GM15510 (cell line): ENCODE measurements around the gene RPL36A.
A peak's percentile ranks its signal among the peaks of the same experiment; 100 is the strongest.

Source experiments
- POLR2A ChIP-seq: IDR thresholded peaks from 3 replicates; pipeline ENCODE4 v1.6.1; 2011; ENCODE audit warnings: borderline replicate concordance; ENCODE audit not compliant: insufficient read length; ENCODE audit errors: extremely low read depth

The RPL36A gene

DNA sequence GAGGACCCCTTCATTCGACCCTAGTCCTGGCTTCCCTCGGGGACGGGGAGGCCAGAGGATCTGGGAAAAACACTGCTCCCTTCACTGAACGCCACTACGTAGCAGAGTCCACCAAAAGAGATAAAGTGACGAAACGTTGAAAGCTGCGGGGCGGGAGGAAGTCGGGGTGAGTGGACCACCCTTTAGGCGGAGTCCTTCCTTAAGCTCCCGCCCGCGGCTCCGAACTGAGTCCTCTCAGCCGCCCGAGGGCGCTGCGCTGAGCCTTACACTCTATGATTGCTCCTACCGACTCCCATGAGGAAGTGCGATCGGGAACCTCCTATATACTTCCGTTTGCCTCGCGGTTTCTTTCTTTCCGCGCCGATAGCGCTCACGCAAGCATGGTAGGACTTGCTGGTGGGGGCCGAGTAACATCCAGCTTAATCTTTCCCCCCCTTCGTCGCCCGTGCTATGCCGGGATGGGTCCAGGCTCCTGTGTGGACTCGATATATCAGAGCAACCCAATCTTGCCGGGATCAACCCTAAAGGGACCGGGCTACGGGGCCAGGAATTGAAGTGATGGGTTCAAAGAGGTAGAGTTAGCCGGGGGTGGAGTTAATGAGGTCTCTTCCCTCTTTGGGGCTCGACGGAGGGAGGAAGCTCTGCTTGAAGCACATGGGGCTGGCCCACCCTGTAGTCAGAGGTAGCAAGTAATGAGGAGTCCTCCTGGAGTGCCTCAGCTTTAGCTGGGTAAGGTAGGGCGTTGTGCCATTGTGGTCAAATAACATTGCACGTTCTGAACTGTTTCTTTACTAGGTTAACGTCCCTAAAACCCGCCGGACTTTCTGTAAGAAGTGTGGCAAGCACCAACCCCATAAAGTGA lies at the start of gene RPL36A:
Gene RPL36A (plus strand): TSS at position 348 of the 862 bp plus-strand sequence. CDS start 33 bp downstream, at position 381.
- TF ChIP-seq POLR2A = peak; percentile 92

DNA sequence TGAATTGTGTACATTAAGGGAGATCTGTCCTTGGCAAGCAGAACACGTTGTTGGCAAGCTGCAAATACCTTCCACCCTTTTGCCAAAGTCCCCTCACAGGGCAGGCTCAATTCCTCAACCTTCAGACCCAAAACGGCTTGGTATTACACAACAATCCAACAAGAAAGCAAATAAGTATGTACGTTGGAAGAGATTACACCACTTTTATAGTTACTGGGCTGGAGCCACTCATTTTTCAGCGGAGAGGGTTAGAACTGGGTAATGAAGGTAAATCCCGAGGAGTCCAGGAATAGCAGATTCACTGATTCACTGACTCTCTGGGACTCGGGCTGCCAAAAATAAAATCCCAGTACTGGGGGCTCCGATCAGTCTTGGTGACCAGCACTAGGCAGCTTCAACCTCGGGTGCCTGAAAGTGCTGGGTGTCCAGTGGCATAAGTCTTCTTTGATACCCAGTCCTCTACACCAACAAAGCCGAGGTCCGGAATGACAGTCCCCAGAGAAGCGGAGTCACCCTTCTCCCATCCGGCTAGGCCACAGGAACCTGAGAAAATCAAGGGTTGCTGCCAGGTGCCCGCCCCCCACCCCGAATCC lies 42.9 kb upstream of the RPL36A start:
- TF ChIP-seq POLR2A = no peak

DNA sequence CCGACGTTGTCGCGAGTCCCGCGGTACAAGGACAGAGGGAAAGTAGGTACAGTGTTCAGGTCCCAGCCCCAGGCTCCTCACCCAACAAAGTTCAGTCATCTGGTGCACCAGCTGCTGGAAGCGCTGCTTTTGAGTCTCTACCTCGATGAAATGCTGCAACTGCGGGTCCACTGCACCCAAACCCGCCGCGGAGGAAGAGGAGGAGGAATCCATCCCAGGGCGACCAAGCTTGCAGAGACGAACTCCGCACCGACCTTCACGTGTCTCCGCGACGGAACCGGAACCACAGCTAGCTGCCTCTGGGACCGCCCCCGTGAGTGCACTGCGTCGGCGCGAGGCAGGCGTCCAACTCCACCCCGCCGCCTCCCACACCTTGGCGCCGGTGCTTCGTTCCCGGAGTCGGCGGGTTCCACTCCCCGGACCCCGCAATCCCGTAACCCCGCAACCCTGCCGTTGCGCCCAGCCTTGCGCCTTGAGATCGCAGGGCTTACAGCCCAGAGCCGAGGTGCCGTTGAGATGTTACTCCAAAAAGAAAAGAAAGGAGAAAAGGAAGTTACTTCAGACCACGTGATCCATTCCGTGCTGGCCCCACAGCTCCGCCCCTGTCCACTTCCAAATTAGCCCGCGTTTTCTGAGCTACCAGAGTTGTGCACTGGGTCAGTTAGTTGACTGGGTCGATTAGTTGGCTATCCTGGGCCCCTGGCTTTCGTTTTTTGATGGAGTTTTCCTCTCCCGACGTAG lies 42.2 kb upstream of the RPL36A start, which contains the start of gene TIMM8A:
Gene TIMM8A (minus strand): TSS at position 291 of the 741 bp plus-strand sequence. CDS start 78 bp downstream, at position 213.
- TF ChIP-seq POLR2A = peak; percentile 70

DNA sequence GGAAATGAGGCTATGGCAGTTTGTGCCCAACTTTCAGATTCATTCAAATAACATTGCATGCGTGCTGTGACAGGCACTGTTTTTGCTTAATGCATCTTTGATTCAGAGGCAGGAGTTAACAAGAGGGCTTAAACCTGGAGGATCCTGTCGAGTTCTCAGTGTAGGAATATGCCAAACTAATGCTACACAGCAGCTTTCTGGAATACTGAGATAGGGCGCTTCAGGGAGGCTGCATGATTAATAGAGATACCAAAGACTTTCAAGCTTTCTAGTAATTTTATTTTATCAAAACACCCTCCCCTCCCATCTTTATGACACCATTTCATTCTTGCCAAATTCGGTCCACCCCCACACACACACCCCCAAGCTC lies 41.6 kb upstream of the RPL36A start:
- TF ChIP-seq POLR2A = no peak

DNA sequence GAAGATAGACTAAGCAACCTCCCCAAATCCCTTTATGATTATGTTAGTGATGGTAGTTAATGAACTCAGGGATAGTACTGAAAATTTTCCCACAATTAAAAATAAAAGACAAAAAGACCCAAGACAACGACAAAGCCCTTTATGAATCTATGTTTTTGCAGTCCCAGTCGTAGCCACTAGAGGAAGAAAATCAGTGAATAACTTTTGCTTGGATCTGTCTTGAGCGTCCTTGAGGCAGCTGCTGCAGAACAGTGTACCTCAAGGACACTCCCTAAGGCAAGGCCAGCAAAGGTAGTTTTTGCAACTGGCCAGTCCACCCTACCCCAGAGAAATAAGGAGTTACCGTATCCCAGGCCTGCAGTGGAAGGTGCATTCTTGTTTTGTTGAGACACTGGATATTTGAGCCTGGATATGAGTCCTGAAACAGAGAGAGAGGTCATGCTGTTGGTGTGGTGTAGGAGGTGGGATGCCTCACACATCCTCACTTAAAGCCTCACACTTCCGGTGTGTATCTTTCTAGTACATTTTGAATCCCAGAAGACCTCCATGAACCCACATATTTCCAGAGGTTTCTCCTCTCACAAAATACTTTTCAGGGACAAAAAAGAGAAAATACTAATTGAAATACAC lies 33.5 kb upstream of the RPL36A start:
- no peak for TF ChIP-seq POLR2A

DNA sequence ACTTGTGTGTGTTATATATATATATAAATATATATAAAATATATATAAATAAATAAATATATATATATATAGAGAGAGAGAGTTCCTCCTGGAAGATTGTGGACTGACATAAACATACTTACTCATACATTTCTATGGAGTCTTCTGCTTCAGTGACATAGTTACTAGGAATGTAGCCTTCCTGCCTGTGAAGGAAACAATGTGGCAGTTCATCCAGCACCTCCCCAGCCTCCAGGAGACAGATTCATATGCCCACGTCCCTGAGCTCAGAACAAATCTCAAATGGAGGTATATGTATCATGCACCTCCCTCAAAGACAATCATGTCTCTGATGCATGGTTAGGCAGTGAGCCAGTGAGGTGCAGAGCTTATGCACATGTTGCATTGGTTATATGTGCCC lies 30.8 kb upstream of the RPL36A start:
- no peak for TF ChIP-seq POLR2A

DNA sequence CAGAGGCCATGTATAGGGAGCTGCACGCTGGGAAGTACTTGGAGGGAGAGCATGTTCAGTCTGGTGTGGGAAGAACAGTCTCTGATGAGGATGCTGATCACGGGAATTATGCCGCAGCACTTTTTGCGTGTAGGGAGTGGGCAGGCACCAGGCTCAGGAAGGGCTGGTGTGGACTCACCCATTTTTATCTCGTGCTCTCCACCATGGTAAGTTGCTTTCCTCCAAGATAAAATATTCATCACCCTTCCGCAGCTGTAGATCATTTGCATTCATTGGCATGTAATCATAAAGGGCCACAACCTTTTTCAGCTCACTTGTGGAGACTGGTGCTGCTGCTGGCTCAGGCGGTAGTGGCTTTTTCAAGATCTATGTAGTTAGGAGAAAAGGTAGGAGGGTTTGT lies 30.4 kb upstream of the RPL36A start:
- no peak for TF ChIP-seq POLR2A

DNA sequence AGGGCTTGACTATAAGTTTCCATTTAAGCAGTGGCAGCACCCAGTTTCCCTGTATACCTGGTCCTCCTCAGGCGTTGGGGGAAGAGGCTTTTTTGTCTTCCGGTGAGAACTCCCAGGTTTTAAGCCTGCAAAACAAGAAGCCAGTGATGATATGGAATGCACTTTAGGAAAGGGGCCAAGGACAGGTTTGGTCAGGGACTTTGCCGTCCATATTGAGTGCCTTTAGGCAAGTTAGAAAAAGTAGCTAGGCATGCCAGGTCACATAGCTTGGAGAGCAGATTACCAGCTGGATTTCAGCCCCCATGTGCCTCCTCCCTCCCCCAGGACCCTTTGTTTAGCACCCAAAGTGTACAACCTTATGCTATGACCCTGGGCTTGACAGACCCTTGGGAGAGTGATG lies 28.7 kb upstream of the RPL36A start:
- TF ChIP-seq POLR2A = no peak

DNA sequence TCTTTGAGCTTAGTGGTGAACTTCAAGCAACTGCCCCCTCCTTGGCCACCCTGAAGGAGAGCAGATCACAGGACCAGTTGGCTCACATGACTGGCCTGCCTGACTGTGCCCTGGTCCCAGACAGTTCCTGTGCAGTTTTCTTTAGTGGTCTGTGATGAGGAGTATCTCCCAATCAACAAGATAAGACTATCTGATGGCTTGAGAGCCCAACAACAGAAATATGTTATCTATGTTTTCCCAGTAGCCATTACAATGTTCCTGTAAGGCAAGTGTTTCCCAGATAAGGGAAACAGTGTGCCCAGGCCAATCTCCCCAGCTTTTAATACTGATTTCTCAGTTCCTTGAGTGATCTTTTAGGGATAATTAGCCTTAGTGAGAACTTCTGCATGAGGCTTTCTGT lies 28.1 kb upstream of the RPL36A start:
- TF ChIP-seq POLR2A = no peak

DNA sequence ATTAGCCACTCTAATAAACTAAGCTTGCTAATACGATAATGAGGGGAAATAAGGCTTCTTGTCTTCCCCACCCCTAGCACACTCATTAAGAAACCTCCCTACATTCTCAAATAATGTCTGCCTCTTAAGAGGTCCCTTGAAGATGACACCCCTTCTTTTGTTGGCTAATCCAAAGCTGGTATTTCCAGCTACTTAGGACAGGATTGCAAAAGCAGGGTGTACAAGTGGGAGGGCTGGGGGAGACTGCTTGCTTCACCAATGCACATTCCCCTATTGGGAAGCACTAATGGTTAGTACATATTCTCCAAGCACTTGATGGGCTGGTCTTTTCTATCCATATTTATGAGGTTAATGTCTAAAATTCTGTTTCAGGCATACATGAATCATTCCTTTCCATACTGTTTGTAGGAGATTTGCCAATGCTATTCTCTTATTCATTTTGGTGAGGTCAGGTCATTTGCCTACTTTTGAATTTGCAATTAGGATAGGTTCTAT lies 25.5 kb upstream of the RPL36A start:
- no peak for TF ChIP-seq POLR2A

DNA sequence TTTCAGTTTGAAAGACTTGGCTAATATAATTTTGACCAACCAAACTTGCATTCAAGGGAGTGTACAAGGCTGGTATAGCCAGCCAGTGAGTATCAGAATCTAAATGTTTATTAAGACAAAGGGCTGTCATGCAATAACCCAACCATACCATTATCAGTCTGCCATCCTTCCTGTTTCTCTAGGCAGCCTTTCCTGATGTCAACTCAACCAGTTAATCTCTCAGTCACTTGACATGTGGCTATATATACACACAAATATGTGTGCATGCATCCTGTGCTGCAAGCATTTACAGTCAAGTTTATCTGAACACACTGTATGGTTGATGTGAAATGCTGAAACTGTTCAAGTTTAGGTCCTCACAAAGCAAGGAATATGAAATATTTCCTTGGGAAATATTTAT lies 22.0 kb upstream of the RPL36A start:
- TF ChIP-seq POLR2A = no peak

DNA sequence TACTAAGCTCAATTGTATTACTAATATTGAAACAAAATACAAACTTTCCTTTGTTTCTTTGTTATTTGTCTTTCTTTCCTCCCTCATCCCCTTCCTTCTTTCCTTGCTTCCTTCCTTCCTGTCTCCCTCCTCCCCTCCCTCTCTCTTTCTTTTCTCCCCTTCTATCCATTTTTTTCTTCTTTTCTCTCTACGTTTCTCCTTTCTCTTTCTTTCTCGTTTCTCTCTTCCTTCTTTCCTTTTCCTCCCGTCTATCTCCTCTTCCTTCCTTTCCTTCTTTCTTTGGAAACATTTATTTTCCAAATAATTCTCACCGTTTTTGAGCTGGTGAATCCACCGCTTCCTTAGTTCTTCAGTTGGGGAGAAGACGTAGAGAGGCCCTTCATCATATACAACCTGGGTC lies 21.1 kb upstream of the RPL36A start:
- TF ChIP-seq POLR2A = no peak

DNA sequence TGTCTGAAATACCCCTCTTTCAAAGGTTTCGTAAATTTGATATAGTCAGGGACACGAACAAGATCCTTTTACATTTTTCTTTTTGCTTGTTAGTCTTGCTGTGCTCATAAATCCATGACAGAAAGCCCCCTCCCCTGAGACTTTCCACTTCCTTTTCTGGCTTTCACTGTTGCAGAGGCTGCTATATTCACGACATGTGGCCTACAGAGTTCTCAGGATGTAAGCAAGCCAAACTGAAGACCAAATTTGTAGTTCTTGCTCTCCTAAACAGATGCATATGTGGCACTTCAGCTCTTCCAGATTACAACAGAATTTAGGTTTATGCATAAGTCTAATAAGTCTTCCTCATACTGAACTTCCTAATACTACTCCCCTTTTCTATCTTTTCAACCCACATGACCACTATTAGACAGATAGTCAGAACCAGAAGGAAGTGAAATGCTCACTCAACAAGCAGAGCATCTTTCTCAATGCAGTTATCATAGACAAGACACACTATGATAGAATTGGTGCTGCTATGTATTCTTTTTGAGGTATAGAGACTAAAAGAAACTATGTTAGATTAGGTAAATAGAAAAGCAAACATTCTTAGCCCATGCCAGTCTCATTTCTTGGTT lies 19.8 kb upstream of the RPL36A start:
- no peak for TF ChIP-seq POLR2A

DNA sequence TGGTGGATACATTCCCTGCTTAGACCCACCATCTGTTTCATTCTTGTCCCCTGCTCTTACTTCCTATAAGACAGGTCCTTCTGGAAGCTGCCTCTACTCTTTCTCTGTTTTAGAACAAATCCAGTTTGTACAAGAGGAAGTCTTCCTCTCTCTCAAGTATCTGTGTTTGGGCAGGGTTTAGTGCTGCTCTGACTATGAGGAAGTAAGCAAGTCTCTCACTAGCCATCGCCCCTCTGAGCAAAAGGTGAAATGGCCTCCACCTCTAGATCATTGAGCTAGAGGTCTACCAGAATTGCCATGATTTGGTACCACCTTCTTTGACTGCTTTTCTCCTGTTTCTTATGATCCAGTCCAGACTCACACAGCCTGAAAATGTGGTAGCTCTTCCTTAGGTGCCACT lies 13.3 kb upstream of the RPL36A start:
- TF ChIP-seq POLR2A = no peak
